DND-41 (cell line): Measurements from ENCODE around the gene ZDHHC7.
"Not testable (repeated sequence)": the region's sequence is repeated elsewhere in the genome, so short reads cannot be mapped to it uniquely, and the experiment has no call there.

Source experiments
- ATAC-seq: fragments of 200-7000 bp; cut with Tn5 transposase; 3 replicates; pipeline ENCODE4 v1.9.1; 2021; ENCODE audit warnings: low read depth; ENCODE audit not compliant: insufficient read depth
- DNase-seq: peaks from one replicate; pipeline ENCODE4 v3.0.0-alpha.2; 2020
- H2AFZ ChIP-seq: 2 replicates; pipeline ENCODE4 v1.6.0; 2012; ENCODE audit warnings: low read depth, low read length
- H3K27ac ChIP-seq: 2 replicates; pipeline ENCODE4 v1.5.1; 2012; ENCODE audit warnings: low read length, inconsistent platforms
- H3K27me3 ChIP-seq: fragments of 200-600 bp; sonication (generic); 2 replicates; pipeline ENCODE4 v1.6.0; 2012; ENCODE audit warnings: low read length, mild to moderate bottlenecking, inconsistent platforms; ENCODE audit not compliant: insufficient read depth, poor library complexity
- H3K36me3 ChIP-seq: 2 replicates; pipeline ENCODE4 v1.5.1; 2012; ENCODE audit warnings: low read length, inconsistent platforms; ENCODE audit not compliant: insufficient read depth
- H3K4me1 ChIP-seq: 2 replicates; pipeline ENCODE4 v1.5.1; 2012; ENCODE audit warnings: mild to moderate bottlenecking, low read length; ENCODE audit not compliant: insufficient read depth
- H3K4me2 ChIP-seq: 2 replicates; pipeline ENCODE4 v1.6.0; 2012; ENCODE audit warnings: mild to moderate bottlenecking, moderate library complexity, low read length, inconsistent platforms; ENCODE audit not compliant: insufficient read depth
- H3K4me3 ChIP-seq, 2 experiments: fragments of 200-600 bp in 1 of 2; shearing (Covaris generic) in 1 of 2; 2 replicates each; pipeline ENCODE4 v1.5.1; 2012 to 2016; ENCODE audit warnings: inconsistent platforms in 2 of 2, low read length in 2 of 2, mild to moderate bottlenecking in 2 of 2, low read depth in 1 of 2, moderate library complexity in 1 of 2
- H3K79me2 ChIP-seq: 2 replicates; pipeline ENCODE4 v1.6.0; 2012; ENCODE audit warnings: low read length, inconsistent platforms; ENCODE audit not compliant: insufficient read depth
- H3K9ac ChIP-seq: 2 replicates; pipeline ENCODE4 v1.6.0; 2012; ENCODE audit warnings: low read depth, mild to moderate bottlenecking, inconsistent platforms, low read length, moderate library complexity
- H3K9me3 ChIP-seq: 2 replicates; pipeline ENCODE4 v1.5.1; 2012; ENCODE audit warnings: low read length, moderate library complexity, mild to moderate bottlenecking, inconsistent platforms; ENCODE audit not compliant: insufficient read depth, severe bottlenecking
- H4K20me1 ChIP-seq: 2 replicates; pipeline ENCODE4 v1.6.0; 2012; ENCODE audit warnings: low read length; ENCODE audit not compliant: insufficient read depth
- CTCF ChIP-seq: IDR thresholded peaks from 2 replicates; pipeline ENCODE4 v1.5.1; 2012; ENCODE audit warnings: borderline replicate concordance, low read length, moderate library complexity, mild to moderate bottlenecking; ENCODE audit not compliant: poor library complexity, severe bottlenecking; ENCODE audit errors: extremely low read depth
- EZH2 ChIP-seq: IDR thresholded peaks from 3 replicates; pipeline ENCODE4 v1.6.1; 2012; ENCODE audit warnings: borderline replicate concordance, low read depth, mild to moderate bottlenecking, moderate library complexity, low read length, inconsistent platforms; ENCODE audit not compliant: severe bottlenecking

ZDHHC7 gene

GRCh38 chr16:84940670-84941551, 70.4 kb downstream of the ZDHHC7 start:
- H3K27me3 ChIP-seq, result peaks cover 7% of the 10 kb centered on the region
- H3K4me2 ChIP-seq, result no peak overlapping the region
- no peak for DNase-seq
- H3K27ac ChIP-seq, result no peak overlapping the region
- ATAC-seq, result no peak
- no peaks in the 10 kb centered on the region for H4K20me1 ChIP-seq
- no peak for TF ChIP-seq EZH2
- TF ChIP-seq CTCF, result no peak
- no peaks in the 10 kb centered on the region for H3K9me3 ChIP-seq
- H3K4me1 ChIP-seq, result no peaks in the 10 kb centered on the region
- H3K4me3 ChIP-seq, result no peak overlapping the region
- no peak overlapping the region for H3K9ac ChIP-seq
- H3K79me2 ChIP-seq, result no peaks in the 10 kb centered on the region
- no peak overlapping the region for H2AFZ ChIP-seq
- H3K36me3 ChIP-seq, result no peaks in the 10 kb centered on the region

- H4K20me1 ChIP-seq, H3K4me2 ChIP-seq, H3K4me1 ChIP-seq, H2AFZ ChIP-seq, H3K4me3 ChIP-seq, H3K27ac ChIP-seq, DNase-seq, H3K27me3 ChIP-seq, H3K36me3 ChIP-seq, ATAC-seq, H3K79me2 ChIP-seq, H3K9me3 ChIP-seq, H3K9ac ChIP-seq: not testable (repeated sequence)
Measured at GRCh38 chr16:84938616-84939015, 72.7 kb downstream of the ZDHHC7 start.

GRCh38 chr16:84937196-84938005, 73.9 kb downstream of the ZDHHC7 start:
- H3K79me2 ChIP-seq, result no peaks in the 10 kb centered on the region
- no peaks in the 10 kb centered on the region for H3K36me3 ChIP-seq
- H3K9me3 ChIP-seq, result no peaks in the 10 kb centered on the region
- ATAC-seq (no peak), DNase-seq (no peak)
- no peaks in the 10 kb centered on the region for H3K4me1 ChIP-seq
- no peak overlapping the region for H3K4me2 ChIP-seq
- no peak overlapping the region for H3K4me3 ChIP-seq
- H3K27ac ChIP-seq, result no peak overlapping the region
- TF ChIP-seq CTCF (no peak), EZH2 (no peak)
- no peak overlapping the region for H3K9ac ChIP-seq
- no peaks in the 10 kb centered on the region for H3K27me3 ChIP-seq
- H2AFZ ChIP-seq, result no peak overlapping the region
- H4K20me1 ChIP-seq, result no peaks in the 10 kb centered on the region
